Pulmonary artery endothelial cell (primary cell): ENCODE measurements around the gene GRAMD2B. TPM values are rescaled to one million over a fixed set of nuclear protein-coding genes. Genes with fewer than 3 reads are reported as not detected.
"Not testable (repeated sequence)": the region's sequence is repeated elsewhere in the genome, so short reads cannot be mapped to it uniquely, and the experiment has no call there.

Source experiments
- DNase-seq: peaks from one replicate; pipeline ENCODE4 v3.0.0-alpha.2; 2011; ENCODE audit warnings: low read depth, low spot score
- total RNA-seq: library from RNA; depleted of rRNA; stranded (reverse); fragments of >200 nt; gene quantifications from 2 replicates; pipeline ENCODE4 v1.2.3, GENCODE V29; 2014

Gene GRAMD2B
- total RNA-seq, 1 donor from 2014 or later = 2.0 TPM

DNA sequence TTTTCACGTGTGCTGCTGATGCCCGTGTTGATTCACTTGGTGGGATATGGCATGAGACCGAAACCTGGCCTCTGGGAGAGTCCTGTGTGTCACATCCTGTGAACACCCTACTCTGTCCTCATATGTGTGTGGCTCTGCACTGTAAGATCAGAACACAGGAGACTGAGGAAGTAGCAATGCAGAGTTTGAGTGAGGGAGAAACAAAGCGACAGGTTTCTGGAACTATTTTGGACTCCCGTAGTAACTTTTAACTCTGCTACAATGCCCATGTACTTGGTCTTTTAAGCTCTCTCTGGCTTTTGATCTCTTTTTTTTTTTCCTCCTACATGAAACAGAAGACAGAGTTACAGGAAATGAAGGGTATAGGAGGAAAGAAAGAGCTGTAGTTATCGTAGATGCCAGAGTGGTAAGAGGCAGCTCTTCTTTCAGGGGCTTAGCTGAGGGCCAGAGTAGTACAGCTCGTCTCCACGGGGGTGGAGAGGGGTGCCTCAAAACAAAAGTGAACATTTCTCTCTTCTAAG, 26.6 kb downstream of the GRAMD2B start:
- no peak for DNase-seq

DNA sequence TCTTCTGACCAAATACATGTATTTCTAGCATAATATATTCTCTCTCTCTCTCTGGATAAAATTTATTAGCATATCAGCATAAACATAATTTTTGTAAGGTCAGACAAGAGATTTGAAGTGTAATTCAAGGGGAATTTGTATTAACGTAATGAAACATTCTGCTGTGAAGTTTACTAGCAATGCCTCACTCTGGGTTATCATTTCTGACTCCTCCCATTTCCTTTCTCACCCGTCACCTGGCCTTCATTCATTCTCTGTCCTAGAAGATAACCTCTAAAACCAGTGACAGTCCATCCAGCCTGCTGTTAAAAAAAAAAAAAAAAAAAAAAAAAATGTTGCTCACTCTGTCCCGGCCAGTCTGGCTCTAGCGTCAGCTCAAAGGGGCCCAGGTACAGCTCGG, 27.1 kb downstream of the GRAMD2B start:
- no peak for DNase-seq

DNA sequence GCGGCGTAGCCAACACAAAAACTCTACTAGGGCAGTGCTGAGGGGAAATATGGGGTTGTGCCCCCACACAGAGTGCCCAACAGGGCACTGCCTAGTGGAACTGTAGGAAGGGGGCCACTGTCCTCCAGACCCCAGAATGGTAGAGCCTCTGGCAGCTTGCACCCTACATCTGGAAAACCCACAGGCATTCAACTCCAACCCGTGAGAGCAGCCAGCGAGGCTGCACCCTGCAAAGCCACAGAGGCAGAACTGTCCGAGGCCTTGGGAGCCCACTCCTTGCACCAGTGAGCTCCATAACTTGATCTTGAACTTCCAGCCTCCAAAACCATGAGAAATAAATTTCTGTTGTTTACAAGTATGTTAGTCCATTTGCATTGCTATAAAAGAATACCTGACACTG, 27.7 kb downstream of the GRAMD2B start:
- no peak for DNase-seq

DNA sequence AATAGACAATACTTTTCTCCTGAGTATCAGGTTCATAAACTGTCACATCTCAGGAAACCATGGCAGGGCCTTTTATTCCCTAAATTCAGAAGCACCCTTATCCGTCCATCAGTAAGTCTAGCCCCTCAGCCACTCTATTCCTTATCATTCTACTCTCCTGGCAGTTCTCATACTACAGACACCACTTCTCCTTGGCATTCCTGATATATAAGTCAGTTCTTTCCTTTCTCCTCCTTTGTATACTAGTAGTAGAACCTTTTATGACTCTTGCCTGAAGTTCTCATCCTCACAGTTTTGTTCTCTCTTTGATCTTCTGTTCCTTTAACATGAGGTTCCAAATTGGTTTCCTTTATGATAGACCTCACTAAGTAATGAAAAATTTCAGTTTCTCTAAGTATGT, 29.3 kb downstream of the GRAMD2B start:
- DNase-seq = no peak

DNA sequence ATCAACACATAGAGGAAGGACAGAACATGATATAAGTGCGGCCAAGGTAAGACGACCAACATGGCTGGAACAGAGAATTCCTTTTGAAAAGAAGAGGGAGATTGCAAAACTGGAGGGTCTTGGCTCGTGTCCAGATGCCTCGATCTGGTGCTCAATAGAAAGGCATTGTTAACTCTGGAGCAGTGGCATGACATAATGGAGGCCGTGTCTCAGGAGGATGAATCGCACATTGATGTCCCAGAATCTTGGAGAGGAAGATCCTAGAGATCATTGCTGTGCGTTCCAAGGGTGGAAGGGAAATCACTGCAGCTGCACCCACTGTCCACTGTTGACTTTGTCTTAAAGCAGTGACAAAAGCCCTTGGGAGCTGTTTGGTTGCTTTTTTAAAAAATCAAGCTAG, 30.9 kb downstream of the GRAMD2B start:
- DNase-seq = no peak

DNA sequence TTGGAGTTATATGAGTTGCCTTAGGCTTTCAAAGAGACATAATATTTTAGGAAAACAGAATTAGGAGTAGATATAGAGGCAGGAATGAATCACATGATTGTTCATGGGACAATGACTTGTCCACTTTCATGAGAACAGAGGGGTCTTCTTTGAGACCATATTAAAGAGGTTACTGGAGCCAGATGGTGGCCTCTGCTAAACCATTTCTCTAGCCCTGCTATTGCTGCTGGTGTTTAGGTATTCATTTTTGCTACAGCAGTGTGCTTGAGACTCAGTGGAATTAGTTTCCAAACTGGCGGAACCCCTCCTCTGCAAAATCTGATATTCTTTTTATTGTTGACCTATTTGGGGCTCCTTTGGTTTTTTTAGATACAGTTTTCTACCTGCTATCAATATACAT, 31.3 kb downstream of the GRAMD2B start:
- no peak for DNase-seq

DNA sequence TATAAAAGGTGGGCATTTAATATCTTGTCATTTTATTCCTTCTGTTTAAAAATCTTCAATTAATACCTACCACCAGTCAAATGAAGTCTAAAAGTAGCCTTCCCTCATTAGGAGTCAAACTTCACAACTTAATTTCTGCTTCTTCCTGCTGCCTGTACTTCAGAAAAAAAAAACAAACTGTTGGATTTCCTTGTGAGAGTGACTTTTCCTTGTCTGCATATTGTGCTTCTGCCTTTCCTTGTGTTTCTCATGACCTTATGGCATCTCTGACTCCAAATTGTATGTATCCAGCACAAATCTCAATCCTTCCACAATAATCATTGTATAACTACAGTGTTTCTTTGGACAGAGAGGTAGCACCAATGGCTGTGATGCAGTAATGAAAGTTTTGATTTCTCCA, 32.1 kb downstream of the GRAMD2B start:
- no peak for DNase-seq

DNA sequence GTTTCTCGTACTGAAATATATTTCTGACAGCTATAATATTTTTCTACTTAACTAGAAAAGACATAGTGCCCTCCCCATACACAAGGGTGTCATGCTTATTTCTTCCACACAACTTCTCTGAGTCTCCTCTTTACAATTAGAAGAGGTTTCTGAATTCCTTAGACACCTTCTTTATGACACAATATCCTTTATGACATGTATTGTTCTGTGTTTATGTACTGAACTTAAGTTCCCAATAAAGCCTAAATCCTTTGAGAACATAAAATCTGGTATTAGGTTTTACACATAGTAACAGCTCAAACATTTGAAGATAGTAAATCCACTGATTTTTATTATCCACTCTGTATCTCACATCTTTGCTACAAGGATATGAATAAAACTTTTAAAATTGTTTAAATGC, 32.5 kb downstream of the GRAMD2B start:
- DNase-seq = no peak

DNA sequence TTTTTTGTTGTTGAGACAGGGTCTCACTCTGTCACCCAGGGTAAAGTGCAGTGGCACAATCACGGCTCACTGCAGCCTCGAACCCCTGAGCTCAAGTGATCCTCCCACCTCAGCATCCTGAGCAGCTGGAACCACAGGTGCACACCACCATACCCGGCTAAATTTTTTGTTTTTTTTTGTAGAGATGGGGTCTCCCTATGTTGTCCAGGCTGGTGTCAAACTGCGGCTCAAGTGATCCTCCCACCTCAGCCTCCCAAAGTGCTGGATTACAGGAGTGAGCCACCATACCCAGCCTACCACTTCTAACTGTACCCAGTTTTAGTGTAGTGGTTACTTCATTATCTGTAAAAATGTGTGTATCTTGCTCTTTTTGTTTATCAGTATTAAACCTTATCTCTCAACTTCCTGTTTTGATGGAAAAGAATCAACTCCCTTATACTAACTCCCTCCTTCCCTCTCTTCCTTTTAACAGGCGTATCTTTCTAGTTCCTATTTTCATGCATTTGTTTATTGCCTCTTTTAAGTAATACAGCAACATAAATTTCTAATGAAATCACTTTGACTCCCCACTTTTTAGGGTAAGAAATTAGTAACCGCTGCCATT, 33.1 kb downstream of the GRAMD2B start:
- DNase-seq = no peak

DNA sequence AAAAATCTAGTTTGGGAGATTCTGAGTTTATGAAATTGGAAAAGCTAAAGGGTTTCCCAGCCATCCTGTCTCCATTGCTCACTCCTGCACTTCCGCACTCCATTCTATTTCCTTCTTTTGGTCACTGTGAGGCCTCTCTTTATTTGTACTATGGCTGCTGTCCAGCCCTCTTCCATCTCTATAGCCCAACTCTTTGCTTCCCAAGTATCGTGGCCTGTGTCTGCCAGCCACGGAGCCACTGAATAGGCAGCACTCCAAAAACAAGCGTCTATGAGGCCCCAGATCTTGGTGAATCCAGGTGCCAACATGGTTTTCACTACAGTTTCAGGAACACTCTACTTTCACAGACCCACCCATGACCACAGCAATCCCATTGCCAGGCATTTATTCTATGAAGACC, 37.2 kb downstream of the GRAMD2B start:
- DNase-seq = no peak

DNA sequence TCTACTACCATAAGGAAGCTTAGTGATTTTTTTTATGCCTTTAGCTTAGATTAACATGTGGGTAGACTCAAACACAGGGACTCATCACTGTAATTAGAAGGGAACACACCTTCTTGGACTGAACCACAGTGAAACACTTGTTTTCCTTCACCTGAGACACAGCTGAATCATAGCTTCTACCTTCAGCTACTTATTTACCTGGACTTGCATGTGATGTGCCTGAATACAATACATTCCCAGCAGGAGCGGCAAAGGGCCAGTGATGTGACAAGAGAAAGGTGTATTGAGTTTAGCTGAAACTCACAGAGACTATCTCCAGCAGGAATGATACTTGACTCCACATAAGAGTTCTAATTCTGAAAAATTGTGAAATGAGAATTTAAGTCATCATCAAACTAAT, 37.8 kb downstream of the GRAMD2B start:
- no peak for DNase-seq

DNA sequence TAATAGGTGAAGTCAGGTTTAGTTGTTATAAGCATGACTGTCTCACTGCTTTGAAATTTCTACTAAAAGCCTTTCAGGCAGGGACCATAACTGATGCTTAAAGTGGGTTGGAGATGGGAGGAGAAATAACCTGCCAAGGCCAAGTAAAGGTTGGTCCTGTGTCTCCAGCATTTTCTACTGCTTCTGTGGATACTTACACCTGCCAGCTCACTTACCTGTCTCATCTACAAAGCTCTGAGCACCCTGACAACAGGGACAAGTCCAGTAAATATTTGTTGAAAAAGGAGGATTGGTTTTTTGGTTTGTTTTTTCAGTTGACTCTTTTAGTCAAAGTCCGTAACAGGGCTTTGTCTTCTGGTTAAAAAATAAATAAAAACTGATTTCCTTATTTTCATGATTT, 38.6 kb downstream of the GRAMD2B start:
- no peak for DNase-seq

DNA sequence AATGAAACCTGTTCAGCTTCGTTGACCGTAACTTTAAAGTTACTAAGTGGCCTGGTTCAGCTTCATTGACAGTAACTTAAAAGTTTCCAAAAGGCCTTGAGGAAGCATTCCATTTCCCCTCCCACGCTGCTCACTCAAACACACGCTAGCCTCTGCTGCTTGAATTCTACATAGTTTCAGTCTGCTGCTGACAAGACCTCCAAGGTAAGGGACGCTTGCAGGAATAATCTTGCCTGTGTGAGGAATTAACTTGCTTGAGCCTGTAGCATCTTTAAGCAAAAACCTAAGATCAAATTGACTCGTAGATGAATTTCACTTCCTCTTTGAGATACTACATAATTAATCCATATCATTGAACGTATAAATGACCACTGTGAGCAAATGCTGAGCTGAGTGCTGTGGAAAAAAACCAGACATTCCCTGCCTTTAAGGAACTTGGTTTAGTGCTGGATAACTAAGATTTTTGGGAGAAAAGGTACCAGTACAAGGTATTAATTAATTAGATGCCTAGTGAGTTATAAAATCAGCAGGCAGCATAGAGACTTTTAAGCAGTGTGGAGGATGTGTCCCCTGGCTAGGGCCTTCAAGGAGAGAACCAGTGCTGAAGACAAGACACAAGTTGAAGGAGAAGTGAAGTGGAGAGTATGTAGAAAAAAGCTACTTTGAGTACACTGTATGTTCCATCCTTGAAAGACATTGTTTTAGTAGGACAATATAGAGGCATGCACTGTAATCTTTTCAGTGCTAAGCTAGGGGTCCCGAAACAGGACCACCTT, 39.2 kb downstream of the GRAMD2B start:
- no peak for DNase-seq

DNA sequence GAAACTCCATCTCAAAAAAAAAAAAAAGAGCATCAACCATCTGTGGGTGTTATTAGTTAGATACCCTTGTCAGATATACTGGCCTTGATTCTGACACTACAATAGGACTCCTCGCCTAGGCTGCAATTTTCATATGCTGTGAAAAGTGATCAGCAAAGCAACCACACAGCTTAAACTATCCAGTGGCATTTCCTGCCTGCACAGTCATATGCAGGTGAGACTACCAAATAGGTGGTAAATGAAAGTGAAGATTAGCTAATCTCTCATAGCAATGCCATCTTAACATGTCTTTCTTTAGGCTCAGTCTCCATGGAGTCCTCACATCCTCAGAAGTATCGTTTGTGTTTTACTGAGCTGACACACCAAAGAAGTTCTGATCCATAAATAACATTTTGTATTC, 40.8 kb downstream of the GRAMD2B start:
- DNase-seq = no peak

DNA sequence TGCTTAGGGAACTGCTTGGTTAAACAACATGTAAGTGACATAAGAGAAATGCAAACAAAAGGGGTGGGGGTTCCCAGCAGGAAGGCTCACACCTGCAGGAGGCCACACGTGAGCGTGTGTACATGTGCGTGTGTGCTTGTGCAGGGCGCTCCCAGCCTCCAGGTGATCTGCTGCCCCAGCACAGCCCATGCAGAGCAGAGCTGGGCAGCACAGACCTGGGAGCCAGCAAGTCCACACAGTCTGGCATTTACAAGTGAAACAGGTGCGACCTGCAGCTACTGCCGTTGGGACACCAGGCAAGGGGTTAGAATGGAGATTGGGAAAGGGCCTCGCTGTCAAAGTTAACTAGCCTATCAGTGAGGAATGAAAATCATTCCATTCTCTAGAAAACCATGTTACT, 41.8 kb downstream of the GRAMD2B start:
- DNase-seq = no peak

DNA sequence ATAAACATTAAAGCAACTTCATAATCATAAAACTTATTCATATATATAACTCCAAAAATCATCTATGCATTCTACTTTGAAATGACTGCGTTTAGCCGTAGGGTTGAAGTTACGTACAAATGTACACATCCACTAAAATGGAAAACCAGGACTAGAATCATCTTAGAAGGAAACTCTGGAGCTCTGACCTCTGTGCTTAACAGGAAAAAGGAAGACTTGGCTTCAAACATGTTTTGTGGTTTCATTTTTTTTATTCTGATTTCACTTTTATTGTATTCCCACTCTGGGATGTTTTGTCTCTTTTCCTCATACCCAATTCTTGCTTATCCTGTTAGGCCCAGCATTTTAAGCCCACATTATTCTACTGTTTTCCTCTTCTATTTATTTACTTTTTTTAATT, 44.9 kb downstream of the GRAMD2B start:
- no peak for DNase-seq

DNA sequence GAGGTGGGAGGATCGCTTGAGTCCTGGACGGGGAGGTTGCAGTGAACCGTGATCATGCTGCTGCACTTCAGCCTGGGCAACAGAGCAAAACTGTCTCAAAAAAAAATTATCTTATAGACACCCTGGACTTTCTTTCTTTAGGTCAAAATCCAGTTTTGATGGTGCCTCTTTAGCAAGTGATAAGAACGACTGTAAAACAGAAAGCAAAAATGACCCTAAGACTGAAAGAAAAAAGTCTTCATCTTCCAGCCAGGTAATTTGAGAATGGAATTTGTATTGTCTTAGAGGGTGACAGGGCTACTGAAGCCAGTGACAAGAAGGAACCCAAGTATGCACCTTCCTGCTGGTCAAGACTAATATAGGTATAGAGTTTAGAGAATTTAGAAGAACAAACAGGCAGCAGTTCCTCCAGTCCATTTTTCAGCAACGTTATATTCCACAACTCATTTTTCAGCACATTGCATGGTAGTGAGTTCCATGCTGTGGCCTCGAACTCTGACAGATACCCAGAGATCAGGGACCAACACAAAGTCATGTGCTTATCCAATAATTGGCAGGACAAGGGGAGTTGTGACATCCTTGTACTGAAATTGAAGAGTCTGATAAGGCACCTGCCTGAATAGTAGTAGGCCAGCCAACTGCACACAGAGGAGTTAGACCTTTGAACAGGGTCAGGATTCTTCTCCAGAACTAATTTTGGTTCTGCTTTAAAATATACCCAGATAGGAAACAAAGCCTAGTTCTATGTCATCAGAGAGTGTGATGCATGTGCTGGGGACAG, 46.5 kb downstream of the GRAMD2B start:
- no peak for DNase-seq

DNA sequence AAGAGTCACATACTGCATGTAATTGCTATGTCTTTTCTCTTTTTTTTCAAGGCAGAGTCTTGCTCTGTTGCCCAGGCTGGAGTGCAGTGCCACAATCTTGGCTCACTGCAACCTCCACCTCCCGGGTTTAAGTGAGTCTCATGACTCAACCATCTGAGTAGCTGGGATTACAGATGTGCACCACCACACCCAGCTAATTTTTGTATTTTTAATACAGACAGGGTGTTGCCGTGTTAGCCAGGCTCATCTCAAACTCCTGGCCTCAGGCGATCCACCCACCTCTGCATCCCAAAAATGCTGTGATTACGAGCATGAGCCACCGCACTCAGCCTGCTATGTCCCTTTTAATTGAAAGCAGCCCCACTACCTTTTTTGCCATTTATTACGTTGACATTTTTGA, 47.3 kb downstream of the GRAMD2B start:
- DNase-seq = not testable (repeated sequence)

DNA sequence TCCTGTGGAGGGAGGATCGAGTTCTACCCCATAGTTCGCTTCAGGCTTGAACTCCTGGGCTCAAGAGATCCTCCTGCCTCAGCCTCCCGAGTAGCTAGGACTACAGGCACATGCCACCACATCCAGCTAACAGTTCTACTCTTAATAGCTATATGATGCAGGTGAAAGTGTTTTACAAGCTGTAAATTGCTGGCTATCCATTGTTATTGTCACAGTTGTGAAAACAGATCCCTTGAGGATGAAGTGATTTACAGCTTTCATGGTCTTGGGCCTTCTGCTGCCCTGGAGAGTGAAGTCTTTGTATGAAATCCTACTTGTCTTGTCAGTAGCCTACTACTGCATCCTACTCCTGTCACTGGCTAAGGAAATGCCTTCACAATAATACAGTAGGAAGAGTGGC, 48.0 kb downstream of the GRAMD2B start:
- DNase-seq = no peak

DNA sequence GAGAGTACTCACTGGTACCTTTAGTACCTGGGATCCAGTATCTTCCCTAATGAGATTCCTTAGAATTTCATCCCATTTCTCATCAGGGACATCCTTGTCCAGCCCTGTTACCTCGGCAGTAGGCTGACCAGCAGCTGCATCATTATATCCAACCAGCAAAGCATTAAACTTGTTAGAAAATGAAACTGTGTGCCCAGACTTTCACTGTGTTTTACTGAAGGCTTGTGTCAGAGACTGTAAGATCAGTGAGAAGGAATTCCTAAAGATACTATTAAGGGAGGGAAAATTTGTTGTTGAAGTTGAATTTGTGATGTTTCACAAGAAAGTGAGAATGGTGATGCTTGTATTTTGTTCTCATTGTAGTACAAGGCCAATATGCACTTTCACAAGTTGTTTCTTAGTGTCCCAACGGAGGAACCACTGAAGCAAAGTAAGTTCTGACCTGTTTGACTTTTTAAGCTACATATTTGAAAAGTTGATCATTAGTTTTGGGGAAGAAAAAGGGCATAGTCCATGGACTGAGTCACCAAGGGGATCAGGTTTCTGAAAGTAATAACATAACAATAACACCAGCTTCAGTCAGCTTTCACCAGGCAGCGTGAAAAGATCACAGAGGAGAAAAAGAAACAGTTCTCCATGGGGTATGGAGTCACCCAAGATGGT, 48.8 kb downstream of the GRAMD2B start:
- no peak for DNase-seq

DNA sequence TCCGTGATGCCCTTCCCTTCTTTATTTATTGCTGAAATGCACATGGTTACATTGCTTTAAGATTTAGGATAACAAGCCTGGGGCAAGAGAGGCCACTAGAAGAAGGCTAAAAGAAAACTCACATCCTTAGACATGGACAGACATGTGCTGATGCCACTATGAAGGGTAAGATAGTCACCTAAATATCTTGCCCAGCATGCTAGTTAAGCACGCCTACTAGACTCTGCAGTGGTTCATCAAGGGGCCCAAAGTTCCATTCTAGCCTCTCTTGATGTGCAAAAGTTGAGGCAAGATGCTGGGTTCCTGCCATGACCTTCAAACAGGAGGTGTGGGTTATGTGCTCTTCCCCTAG, 49.3 kb downstream of the GRAMD2B start:
- DNase-seq = no peak
